Measurements from ENCODE around the gene ATP2A1.

DNA sequence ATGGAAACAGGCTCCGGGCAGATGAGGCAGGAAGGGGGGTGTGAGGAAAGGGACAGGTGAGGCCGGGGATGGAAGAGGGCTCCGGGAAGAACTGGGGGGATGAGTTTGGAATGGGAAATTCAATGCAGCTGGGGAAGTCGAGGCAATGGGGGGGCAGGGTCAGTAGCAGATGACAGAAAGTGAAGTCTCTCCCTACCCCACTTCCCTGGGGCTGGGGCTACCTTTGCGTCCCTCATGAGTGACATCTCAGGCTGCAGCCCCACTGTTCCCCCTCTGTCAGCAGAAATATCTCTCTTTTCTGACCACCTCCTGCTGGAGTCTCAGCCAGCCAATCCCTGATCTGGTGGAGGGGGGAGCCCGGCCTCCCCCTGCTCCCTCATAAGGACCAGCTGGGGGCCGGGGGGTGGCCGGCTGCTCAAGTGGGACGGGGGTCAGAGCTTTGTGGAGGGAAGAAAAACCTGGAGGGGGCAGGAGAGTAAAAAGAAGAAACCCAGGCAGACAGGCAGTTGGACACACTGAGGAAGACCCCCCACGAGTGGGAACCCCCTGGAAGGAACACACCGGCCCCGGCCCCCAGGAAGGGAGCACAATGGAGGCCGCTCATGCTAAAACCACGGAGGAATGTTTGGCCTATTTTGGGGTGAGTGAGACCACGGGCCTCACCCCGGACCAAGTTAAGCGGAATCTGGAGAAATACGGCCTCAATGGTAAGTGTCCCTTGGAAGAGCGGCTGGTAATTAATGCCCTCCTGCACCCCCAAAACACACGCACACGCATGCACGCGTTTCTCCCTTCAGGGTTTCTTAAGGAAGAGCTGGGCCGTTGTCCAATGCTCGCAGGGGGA is at the start of gene ATP2A1:
- TF ChIP-seq CTCF (conservative IDR thresholded peaks at IDR 0.05; ENCODE audit: low read depth, low read length), result no peak
- no peak for TF ChIP-seq CHD1 (IDR thresholded peaks at IDR 0.05; ENCODE audit: low read depth, low read length)
- TF ChIP-seq, protein P1, sequence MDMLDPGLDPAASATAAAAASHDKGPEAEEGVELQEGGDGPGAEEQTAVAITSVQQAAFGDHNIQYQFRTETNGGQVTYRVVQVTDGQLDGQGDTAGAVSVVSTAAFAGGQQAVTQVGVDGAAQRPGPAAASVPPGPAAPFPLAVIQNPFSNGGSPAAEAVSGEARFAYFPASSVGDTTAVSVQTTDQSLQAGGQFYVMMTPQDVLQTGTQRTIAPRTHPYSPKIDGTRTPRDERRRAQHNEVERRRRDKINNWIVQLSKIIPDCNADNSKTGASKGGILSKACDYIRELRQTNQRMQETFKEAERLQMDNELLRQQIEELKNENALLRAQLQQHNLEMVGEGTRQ (IDR thresholded peaks at IDR 0.05; ENCODE audit: low read depth, low read length), result no peak
- no peak for TF ChIP-seq MXI1 (IDR thresholded peaks at IDR 0.05; ENCODE audit: borderline replicate concordance, low read depth, low read length)
- TF ChIP-seq RAD21 (IDR thresholded peaks at IDR 0.05; ENCODE audit: low read length), result no peak
- TF ChIP-seq POLR2A (IDR thresholded peaks at IDR 0.05; ENCODE audit: low read depth, low read length), result no peak
- TF ChIP-seq RFX5 (IDR thresholded peaks at IDR 0.05; ENCODE audit: low read depth, low read length), result no peak
- TF ChIP-seq RCOR1 (IDR thresholded peaks at IDR 0.05; ENCODE audit: insufficient replicate concordance, low read length), result no peak
- no peak for TF ChIP-seq MAFK (IDR thresholded peaks at IDR 0.05; ENCODE audit: low read depth, low read length)
- TF ChIP-seq NFE2L2 (IDR thresholded peaks at IDR 0.05; ENCODE audit: low read depth, low read length), result no peak
- no peak for TF ChIP-seq BHLHE40 (IDR thresholded peaks at IDR 0.05; ENCODE audit: low read depth, low read length)
- TF ChIP-seq SMC3 (IDR thresholded peaks at IDR 0.05; ENCODE audit: low read depth, low read length), result no peak
- TF ChIP-seq CEBPB (IDR thresholded peaks at IDR 0.05; ENCODE audit: low read depth, low read length), result no peak
- no peak for TF ChIP-seq FOS (IDR thresholded peaks at IDR 0.05; ENCODE audit: low read depth, low read length)
